ENCODE measurements around the gene RAB23. TPM values are rescaled to one million over a fixed set of nuclear protein-coding genes. Genes with fewer than 3 reads are reported as not detected.

The RAB23 gene
- total and polyA plus RNA-seq, 2 experiments from 2014 or later: 5.2 to 16.7 TPM

GRCh38 chr6:57262488-57262887, 40.4 kb upstream of the RAB23 start:
- no peak overlapping the region for H3K27ac Mint-ChIP-seq
- Histone ChIP-seq H3K4me3 (no peak overlapping the region), H3K4me1 (ENCODE audit: insufficient read depth) (no peaks in the 10 kb centered on the region), H2AFZ (no peak overlapping the region), H3K4me2 (no peak overlapping the region), H3K36me3 (ENCODE audit: insufficient read depth) (no peaks in the 10 kb centered on the region), H3K27me3 (ENCODE audit: insufficient read depth) (no peaks in the 10 kb centered on the region), H3K79me2 (replicated peaks; ENCODE audit: insufficient read depth) (no peaks in the 10 kb centered on the region), H3F3A (replicated peaks; ENCODE audit: low read depth) (no peaks in the 10 kb centered on the region), H3K27ac (ENCODE audit: low read depth) (no peak overlapping the region), H4K20me1 (replicated peaks; ENCODE audit: insufficient read depth) (no peaks in the 10 kb centered on the region), H3K9me2 (ENCODE audit: insufficient read depth) (0 out of 2 replicates have a peak, but pooled peaks cover 5% of the 10 kb centered on the region)
- no peak for DNase-seq (ENCODE audit: low spot score)
- no peak for ATAC-seq
- no peaks in the 10 kb centered on the region for H3K4me1 Mint-ChIP-seq
- no peaks in the 10 kb centered on the region for H3K27me3 Mint-ChIP-seq (ENCODE audit: insufficient read depth, low read depth, poor library complexity)
- TF ChIP-seq POLR2AphosphoS5 (IDR thresholded peaks at IDR 0.05; ENCODE audit: low read depth) (no peak), EZH2phosphoT487 (IDR thresholded peaks at IDR 0.05; ENCODE audit: unreplicated experiment) (no peak), CREB1 (CRISPR knock-in tag; IDR thresholded peaks at IDR 0.05; ENCODE audit: low read depth) (no peak), CTCF (conservative IDR thresholded peaks at IDR 0.05; ENCODE audit: low read depth in 2 of 2) (no peak), NANOG (IDR thresholded peaks at IDR 0.05; ENCODE audit: borderline replicate concordance) (no peak), JUNB (IDR thresholded peaks at IDR 0.05; ENCODE audit: unreplicated experiment) (no peak), ZNF462 (CRISPR knock-in tag; IDR thresholded peaks at IDR 0.05) (no peak), ZNF114 (CRISPR knock-in tag; IDR thresholded peaks at IDR 0.05) (no peak), EZH2 (IDR thresholded peaks at IDR 0.05; ENCODE audit: low read depth, unreplicated experiment) (no peak), ETS1 (IDR thresholded peaks at IDR 0.05) (no peak), STAT1 (IDR thresholded peaks at IDR 0.05; ENCODE audit: unreplicated experiment) (no peak), ZNF331 (CRISPR knock-in tag; IDR thresholded peaks at IDR 0.05; ENCODE audit: low read depth) (no peak)
- TF ChIP-seq, protein P1, sequence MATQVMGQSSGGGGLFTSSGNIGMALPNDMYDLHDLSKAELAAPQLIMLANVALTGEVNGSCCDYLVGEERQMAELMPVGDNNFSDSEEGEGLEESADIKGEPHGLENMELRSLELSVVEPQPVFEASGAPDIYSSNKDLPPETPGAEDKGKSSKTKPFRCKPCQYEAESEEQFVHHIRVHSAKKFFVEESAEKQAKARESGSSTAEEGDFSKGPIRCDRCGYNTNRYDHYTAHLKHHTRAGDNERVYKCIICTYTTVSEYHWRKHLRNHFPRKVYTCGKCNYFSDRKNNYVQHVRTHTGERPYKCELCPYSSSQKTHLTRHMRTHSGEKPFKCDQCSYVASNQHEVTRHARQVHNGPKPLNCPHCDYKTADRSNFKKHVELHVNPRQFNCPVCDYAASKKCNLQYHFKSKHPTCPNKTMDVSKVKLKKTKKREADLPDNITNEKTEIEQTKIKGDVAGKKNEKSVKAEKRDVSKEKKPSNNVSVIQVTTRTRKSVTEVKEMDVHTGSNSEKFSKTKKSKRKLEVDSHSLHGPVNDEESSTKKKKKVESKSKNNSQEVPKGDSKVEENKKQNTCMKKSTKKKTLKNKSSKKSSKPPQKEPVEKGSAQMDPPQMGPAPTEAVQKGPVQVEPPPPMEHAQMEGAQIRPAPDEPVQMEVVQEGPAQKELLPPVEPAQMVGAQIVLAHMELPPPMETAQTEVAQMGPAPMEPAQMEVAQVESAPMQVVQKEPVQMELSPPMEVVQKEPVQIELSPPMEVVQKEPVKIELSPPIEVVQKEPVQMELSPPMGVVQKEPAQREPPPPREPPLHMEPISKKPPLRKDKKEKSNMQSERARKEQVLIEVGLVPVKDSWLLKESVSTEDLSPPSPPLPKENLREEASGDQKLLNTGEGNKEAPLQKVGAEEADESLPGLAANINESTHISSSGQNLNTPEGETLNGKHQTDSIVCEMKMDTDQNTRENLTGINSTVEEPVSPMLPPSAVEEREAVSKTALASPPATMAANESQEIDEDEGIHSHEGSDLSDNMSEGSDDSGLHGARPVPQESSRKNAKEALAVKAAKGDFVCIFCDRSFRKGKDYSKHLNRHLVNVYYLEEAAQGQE (IDR thresholded peaks at IDR 0.05; ENCODE audit: unreplicated experiment): no peak
- H3K4me3 Mint-ChIP-seq: no peak overlapping the region
- H3K9me3 Mint-ChIP-seq: no peaks in the 10 kb centered on the region
- no peaks in the 10 kb centered on the region for H3K36me3 Mint-ChIP-seq (ENCODE audit: low read depth)

Data from GM23338 (cell line).